Caco-2 (cell line): ENCODE data around the gene KRT79. TPM values are rescaled to one million over a fixed set of nuclear protein-coding genes. Genes with fewer than 3 reads are reported as not detected.

Experiments used
- BruUV-seq: library from RNA; stranded (reverse); fragments of 400-500 nt; replicated peaks from 2 replicates; lab custom pipeline; 2021; lab: Mats Ljungman, UMichigan
- CTCF ChIA-PET: fragments of 300-600 bp; sonication (Branson Sonifier 250); formaldehyde crosslinking; loops from one replicate; lab custom pipeline; 2022; ENCODE audit warnings: antibody characterized with exemption; lab: Charles Lee
- POLR2A ChIA-PET: fragments of 300-600 bp; sonication (Branson Sonifier 250); formaldehyde crosslinking; loops from one replicate; lab custom pipeline; 2022; ENCODE audit warnings: antibody characterized with exemption; lab: Charles Lee
- DNase-seq, 2 experiments: peaks; one replicate each; pipeline versions ENCODE4 v3.0.0 to v3.0.0-alpha.2; 2020 to 2022
- H3K27me3 ChIP-seq: replicated peaks from 2 replicates; pipeline ENCODE4 v1.6.0; 2011; ENCODE audit warnings: low read length; ENCODE audit not compliant: control insufficient read depth, insufficient read depth
- H3K36me3 ChIP-seq: 2 replicates; pipeline ENCODE4 v1.5.1; 2011; ENCODE audit warnings: low read length; ENCODE audit not compliant: control insufficient read depth, insufficient read depth
- H3K4me1 ChIP-seq: fragments of 250-450 bp; sonication (Bioruptor Pico); 2 replicates; pipeline ENCODE4 v1.5.1; 2020; ENCODE audit warnings: mild to moderate bottlenecking
- H3K4me3 ChIP-seq: 2 replicates; pipeline ENCODE4 v1.5.1; 2011; ENCODE audit warnings: low read depth, mild to moderate bottlenecking, control low read depth, low read length
- H3K9me3 ChIP-seq: fragments of 250-450 bp; sonication (Bioruptor Pico); 2 replicates; pipeline ENCODE4 v1.5.1; 2020; ENCODE audit warnings: mild to moderate bottlenecking, moderate library complexity
- H3K27ac Mint-ChIP-seq: one replicate; pipeline ENCODE4 v1.8.0; 2022; ENCODE audit warnings: mixed read lengths; ENCODE audit not compliant: unreplicated experiment
- H3K27me3 Mint-ChIP-seq: one replicate; pipeline ENCODE4 v1.8.0; 2022; ENCODE audit warnings: mixed read lengths; ENCODE audit not compliant: insufficient read depth, unreplicated experiment
- H3K36me3 Mint-ChIP-seq: one replicate; pipeline ENCODE4 v1.8.0; 2022; ENCODE audit warnings: mild to moderate bottlenecking, mixed read lengths; ENCODE audit not compliant: insufficient read depth, unreplicated experiment
- H3K4me1 Mint-ChIP-seq: one replicate; pipeline ENCODE4 v1.8.0; 2022; ENCODE audit warnings: low read depth, mixed read lengths; ENCODE audit not compliant: unreplicated experiment
- H3K4me3 Mint-ChIP-seq: one replicate; pipeline ENCODE4 v1.8.0; 2022; ENCODE audit warnings: mild to moderate bottlenecking, moderate library complexity, mixed read lengths; ENCODE audit not compliant: unreplicated experiment
- H3K9me3 Mint-ChIP-seq: one replicate; pipeline ENCODE4 v1.8.0; 2022; ENCODE audit warnings: mixed read lengths; ENCODE audit not compliant: unreplicated experiment
- CTCF ChIP-seq, 2 experiments: fragments of 200-600 bp in 1 of 2; IDR thresholded peaks; 1 replicate in 1 of 2; 2 replicates in 1 of 2; pipeline versions ENCODE4 v1.5.1 to v1.8.0; 2011 to 2022; ENCODE audit warnings: antibody characterized with exemption in 1 of 2, control low read depth in 1 of 2, inconsistent platforms in 1 of 2, low read depth in 1 of 2, low read length in 1 of 2, mild to moderate bottlenecking in 1 of 2, moderate library complexity in 1 of 2; ENCODE audit not compliant: insufficient read depth in 1 of 2, severe bottlenecking in 1 of 2, unreplicated experiment in 1 of 2
- intact Hi-C: fragments of 100-400 bp; cut with micrococcal nuclease; formaldehyde crosslinking; loops from one replicate; pipeline ENCODE4 v1.10.0; 2022; ENCODE audit not compliant: unreplicated experiment
- total RNA-seq: library from RNA; stranded (reverse); gene quantifications from 2 replicates; pipeline ENCODE4 v1.2.3, GENCODE V29; 2022

The KRT79 gene
- total RNA-seq, 1 experiment from 2014 or later, result not detected

- CTCF ChIA-PET, result no interaction called here
Measured at GRCh38 chr12:52787324-52788191, 46.6 kb downstream of the KRT79 start.

GRCh38 chr12:52784909-52785308 lies 49.2 kb downstream of the KRT79 start:
- no peaks in the 10 kb centered on the region for H3K27me3 ChIP-seq
- no peak for TF ChIP-seq CTCF (IDR thresholded peaks at IDR 0.05; ENCODE audit: insufficient read depth in 1 of 2, low read depth in 1 of 2, low read length in 1 of 2, severe bottlenecking in 1 of 2, unreplicated experiment in 1 of 2)
- peaks cover 9% of the 10 kb centered on the region for H3K9me3 Mint-ChIP-seq
- DNase-seq, result no peak
- H3K4me1 ChIP-seq, result no peaks in the 10 kb centered on the region
- no TSS peak for BruUV-seq
- no peak overlapping the region for H3K4me3 Mint-ChIP-seq
- H3K27me3 Mint-ChIP-seq, result peaks cover 10% of the 10 kb centered on the region
- CTCF ChIA-PET, result no interaction called here
- no peaks in the 10 kb centered on the region for H3K36me3 ChIP-seq
- no peaks in the 10 kb centered on the region for H3K36me3 Mint-ChIP-seq
- H3K9me3 ChIP-seq, result no peaks in the 10 kb centered on the region
- intact Hi-C loops, result no loop called here
- H3K4me3 ChIP-seq, result no peak overlapping the region
- no peaks in the 10 kb centered on the region for H3K4me1 Mint-ChIP-seq
- POLR2A ChIA-PET, result no interaction called here
- no peak overlapping the region for H3K27ac Mint-ChIP-seq

More at GRCh38 chr12:52787324-52788191, 46.6 kb downstream of the KRT79 start:
- Mint-ChIP-seq H3K27me3 (peaks cover 10% of the 10 kb centered on the region), H3K4me3 (no peak overlapping the region), H3K27ac (no peak overlapping the region), H3K4me1 (no peaks in the 10 kb centered on the region), H3K36me3 (no peaks in the 10 kb centered on the region), H3K9me3 (peaks cover 9% of the 10 kb centered on the region)
- no peak for DNase-seq
- no peak overlapping the region for H3K4me3 ChIP-seq
- POLR2A ChIA-PET, result no interaction called here
- no peaks in the 10 kb centered on the region for H3K27me3 ChIP-seq
- H3K4me1 ChIP-seq, result no peaks in the 10 kb centered on the region
- no peak for TF ChIP-seq CTCF (IDR thresholded peaks at IDR 0.05; ENCODE audit: insufficient read depth in 1 of 2, low read depth in 1 of 2, low read length in 1 of 2, severe bottlenecking in 1 of 2, unreplicated experiment in 1 of 2)
- H3K36me3 ChIP-seq, result no peaks in the 10 kb centered on the region
- no peaks in the 10 kb centered on the region for H3K9me3 ChIP-seq
- BruUV-seq, result no TSS peak
- intact Hi-C loops, result no loop called here

- H3K4me1 Mint-ChIP-seq, result no peaks in the 10 kb centered on the region
- BruUV-seq, result no TSS peak
- ChIA-PET CTCF (interaction anchor here (0.6 kb wide), 1 partner anchor 53 kb away, joined by 8 read pairs; no protein-coding TSS in a partner anchor), POLR2A (no interaction called here)
- Histone ChIP-seq H3K27me3 (no peaks in the 10 kb centered on the region), H3K4me1 (no peaks in the 10 kb centered on the region), H3K36me3 (no peaks in the 10 kb centered on the region), H3K9me3 (no peaks in the 10 kb centered on the region), H3K4me3 (no peak overlapping the region)
- no peak overlapping the region for H3K27ac Mint-ChIP-seq
- H3K4me3 Mint-ChIP-seq, result no peak overlapping the region
- peaks cover 9% of the 10 kb centered on the region for H3K9me3 Mint-ChIP-seq
- H3K36me3 Mint-ChIP-seq, result no peaks in the 10 kb centered on the region
- intact Hi-C loops, result no loop called here
- H3K27me3 Mint-ChIP-seq, result peaks cover 10% of the 10 kb centered on the region
- TF ChIP-seq CTCF (IDR thresholded peaks at IDR 0.05; ENCODE audit: insufficient read depth in 1 of 2, low read depth in 1 of 2, low read length in 1 of 2, severe bottlenecking in 1 of 2, unreplicated experiment in 1 of 2), result no peak
- no peak for DNase-seq
Measured at GRCh38 chr12:52783563-52784316, 50.4 kb downstream of the KRT79 start.
